Osteoblast (primary cell): ENCODE measurements around the gene TTC13. TPM values are rescaled to one million over a fixed set of nuclear protein-coding genes. Genes with fewer than 3 reads are reported as not detected.

Experiments
- DNase-seq: peaks from one replicate; pipeline ENCODE4 v3.0.0; 2011; ENCODE audit warnings: low spot score, mixed read lengths; ENCODE audit not compliant: insufficient read length; ENCODE audit errors: missing footprints
- H2AFZ ChIP-seq: 2 replicates; pipeline ENCODE4 v1.6.0; 2011; ENCODE audit warnings: mild to moderate bottlenecking, low read length
- H3K27ac ChIP-seq: 2 replicates; pipeline ENCODE4 v1.5.1; 2011; ENCODE audit warnings: mild to moderate bottlenecking, low read depth, low read length, moderate library complexity
- H3K27me3 ChIP-seq: 2 replicates; pipeline ENCODE4 v1.6.0; 2012; ENCODE audit warnings: mild to moderate bottlenecking, control low read depth, inconsistent platforms, low read length, moderate library complexity; ENCODE audit not compliant: insufficient read depth
- H3K36me3 ChIP-seq: 2 replicates; pipeline ENCODE4 v1.5.1; 2011; ENCODE audit warnings: mild to moderate bottlenecking, low read length, control low read depth, moderate library complexity; ENCODE audit not compliant: insufficient read depth
- H3K4me1 ChIP-seq: 2 replicates; pipeline ENCODE4 v1.5.1; 2011; ENCODE audit warnings: mild to moderate bottlenecking, low read length, control low read depth, moderate library complexity; ENCODE audit not compliant: insufficient read depth
- H3K4me2 ChIP-seq: 2 replicates; pipeline ENCODE4 v1.6.0; 2011; ENCODE audit warnings: mild to moderate bottlenecking, low read length; ENCODE audit not compliant: insufficient read depth
- H3K4me3 ChIP-seq: fragments of 200-600 bp; sonication (generic); 3 replicates; pipeline ENCODE4 v1.5.1; 2012; ENCODE audit warnings: mild to moderate bottlenecking, low read length, inconsistent platforms; ENCODE audit not compliant: insufficient read depth
- H3K79me2 ChIP-seq: 2 replicates; pipeline ENCODE4 v1.6.0; 2012; ENCODE audit warnings: mild to moderate bottlenecking, low read length, control low read depth, inconsistent platforms; ENCODE audit not compliant: insufficient read depth
- H3K9me3 ChIP-seq: 2 replicates; pipeline ENCODE4 v1.5.1; 2011; ENCODE audit warnings: low read depth, low read length, control low read depth
- H4K20me1 ChIP-seq: 2 replicates; pipeline ENCODE4 v1.6.0; 2012; ENCODE audit warnings: mild to moderate bottlenecking, low read length, control low read depth; ENCODE audit not compliant: insufficient read depth
- total RNA-seq: library from RNA; depleted of rRNA; stranded (reverse); fragments of >200 nt; gene quantifications from 2 replicates; pipeline ENCODE4 v1.2.3, GENCODE V29; 2012
- TF ChIP-seq, protein P1 (sequence below): IDR thresholded peaks from 2 replicates; pipeline ENCODE4 v1.5.1; 2011; ENCODE audit warnings: mild to moderate bottlenecking, low read depth, low read length, moderate library complexity; ENCODE audit errors: extremely low read depth

The TTC13 gene
- total RNA-seq, 1 donor: 15.9 TPM

DNA sequence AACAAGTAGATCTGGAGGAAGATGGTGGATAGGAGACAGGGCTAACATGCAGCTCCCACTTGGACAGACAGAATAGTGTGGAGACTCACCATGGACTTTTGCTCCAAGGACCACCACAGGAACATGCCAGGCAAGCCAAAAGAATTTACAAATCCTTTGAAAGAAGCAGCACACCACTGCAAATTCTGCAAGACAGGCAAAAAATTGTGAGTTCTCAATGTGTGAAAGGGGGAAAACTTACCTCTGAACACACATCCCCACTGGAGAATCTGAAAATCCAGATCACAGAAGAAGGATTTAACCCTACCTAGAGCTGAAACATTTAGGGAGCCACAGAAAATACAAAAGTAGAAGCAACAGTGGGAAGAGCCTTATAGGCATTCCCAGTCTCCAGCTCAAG, 23.2 kb upstream of the TTC13 start:
- H3K79me2 ChIP-seq: no peaks in the 10 kb centered on the region
- DNase-seq: no peak
- no peak overlapping the region for H3K4me3 ChIP-seq
- peaks cover 40% of the 10 kb centered on the region for H3K36me3 ChIP-seq
- TF ChIP-seq, protein P1, sequence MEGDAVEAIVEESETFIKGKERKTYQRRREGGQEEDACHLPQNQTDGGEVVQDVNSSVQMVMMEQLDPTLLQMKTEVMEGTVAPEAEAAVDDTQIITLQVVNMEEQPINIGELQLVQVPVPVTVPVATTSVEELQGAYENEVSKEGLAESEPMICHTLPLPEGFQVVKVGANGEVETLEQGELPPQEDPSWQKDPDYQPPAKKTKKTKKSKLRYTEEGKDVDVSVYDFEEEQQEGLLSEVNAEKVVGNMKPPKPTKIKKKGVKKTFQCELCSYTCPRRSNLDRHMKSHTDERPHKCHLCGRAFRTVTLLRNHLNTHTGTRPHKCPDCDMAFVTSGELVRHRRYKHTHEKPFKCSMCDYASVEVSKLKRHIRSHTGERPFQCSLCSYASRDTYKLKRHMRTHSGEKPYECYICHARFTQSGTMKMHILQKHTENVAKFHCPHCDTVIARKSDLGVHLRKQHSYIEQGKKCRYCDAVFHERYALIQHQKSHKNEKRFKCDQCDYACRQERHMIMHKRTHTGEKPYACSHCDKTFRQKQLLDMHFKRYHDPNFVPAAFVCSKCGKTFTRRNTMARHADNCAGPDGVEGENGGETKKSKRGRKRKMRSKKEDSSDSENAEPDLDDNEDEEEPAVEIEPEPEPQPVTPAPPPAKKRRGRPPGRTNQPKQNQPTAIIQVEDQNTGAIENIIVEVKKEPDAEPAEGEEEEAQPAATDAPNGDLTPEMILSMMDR: no peak
- no peaks in the 10 kb centered on the region for H3K27me3 ChIP-seq
- no peak overlapping the region for H2AFZ ChIP-seq
- no peaks in the 10 kb centered on the region for H3K4me1 ChIP-seq
- H3K4me2 ChIP-seq: no peak overlapping the region
- H4K20me1 ChIP-seq: no peaks in the 10 kb centered on the region
- no peak overlapping the region for H3K27ac ChIP-seq
- H3K9me3 ChIP-seq: no peaks in the 10 kb centered on the region

DNA sequence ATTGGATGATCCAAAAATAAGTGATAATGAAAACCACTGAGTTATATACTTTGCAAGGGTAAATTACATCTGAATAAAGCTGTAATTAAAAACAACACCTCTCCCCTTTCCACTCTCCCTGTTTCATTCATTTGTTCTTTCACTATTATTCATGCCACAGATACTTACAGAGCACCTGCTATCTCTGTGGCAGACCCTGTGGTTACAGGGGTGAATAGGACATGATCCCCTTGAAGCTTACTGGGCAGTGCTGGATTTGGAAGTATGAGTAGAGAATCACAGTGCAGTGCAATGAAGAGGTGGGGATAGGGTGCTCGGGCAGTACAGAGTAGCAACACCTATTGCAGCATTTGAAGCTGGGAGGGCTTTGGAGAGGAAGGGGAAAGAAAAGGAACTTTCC, 22.0 kb upstream of the TTC13 start:
- TF ChIP-seq, protein P1: no peak
- no peaks in the 10 kb centered on the region for H3K9me3 ChIP-seq
- no peaks in the 10 kb centered on the region for H3K79me2 ChIP-seq
- H3K36me3 ChIP-seq: peaks cover 52% of the 10 kb centered on the region
- no peaks in the 10 kb centered on the region for H4K20me1 ChIP-seq
- H2AFZ ChIP-seq: no peak overlapping the region
- no peak overlapping the region for H3K4me3 ChIP-seq
- H3K4me1 ChIP-seq: no peaks in the 10 kb centered on the region
- no peak overlapping the region for H3K27ac ChIP-seq
- DNase-seq: no peak
- H3K4me2 ChIP-seq: no peak overlapping the region
- no peaks in the 10 kb centered on the region for H3K27me3 ChIP-seq

DNA sequence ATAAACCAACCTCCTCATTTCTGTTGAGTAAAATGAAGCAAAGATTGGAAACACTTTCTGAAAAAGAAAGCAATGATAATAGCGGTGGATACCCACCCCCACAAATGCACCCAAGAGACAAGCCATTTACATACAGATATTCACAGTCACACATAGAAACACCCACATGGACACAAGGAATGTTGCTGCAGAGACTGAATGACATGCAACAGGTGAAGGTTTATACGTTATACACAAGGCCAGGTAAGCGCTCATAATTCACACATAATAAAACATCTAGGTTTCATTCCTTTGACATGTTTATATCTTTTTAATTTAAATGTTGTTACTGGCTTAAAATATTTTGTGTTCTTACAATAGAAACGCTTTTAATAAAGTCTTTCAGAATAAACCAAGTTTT, 21.5 kb upstream of the TTC13 start:
- Histone ChIP-seq H3K9me3 (no peaks in the 10 kb centered on the region), H3K4me1 (no peaks in the 10 kb centered on the region), H3K36me3 (peaks cover 53% of the 10 kb centered on the region), H3K79me2 (no peaks in the 10 kb centered on the region), H3K4me3 (no peak overlapping the region), H3K27ac (no peak overlapping the region), H3K4me2 (no peak overlapping the region), H2AFZ (no peak overlapping the region), H4K20me1 (no peaks in the 10 kb centered on the region), H3K27me3 (no peaks in the 10 kb centered on the region)
- TF ChIP-seq, protein P1: no peak
- no peak for DNase-seq

DNA sequence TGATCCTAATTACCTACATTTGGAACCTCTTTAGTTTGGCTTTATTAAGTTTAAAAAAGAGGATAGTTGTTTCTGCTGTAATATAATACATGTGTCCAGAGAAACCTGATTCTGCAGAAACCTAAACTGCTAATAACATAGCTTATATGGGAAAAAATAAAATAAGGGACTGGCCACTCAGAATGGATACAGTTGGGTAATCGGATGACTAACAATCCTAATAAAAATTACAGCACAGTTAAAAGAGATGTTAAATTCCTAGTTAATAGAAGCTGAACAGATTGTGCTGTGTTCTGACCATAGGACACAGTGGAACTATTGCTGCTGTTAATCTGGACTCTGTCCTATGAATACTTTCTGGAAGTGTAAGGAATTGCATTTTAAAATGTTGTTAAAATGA, 16.2 kb upstream of the TTC13 start:
- peaks cover 64% of the 10 kb centered on the region for H3K36me3 ChIP-seq
- H3K9me3 ChIP-seq: no peaks in the 10 kb centered on the region
- H3K27ac ChIP-seq: no peak overlapping the region
- DNase-seq: no peak
- TF ChIP-seq, protein P1: no peak
- H2AFZ ChIP-seq: no peak overlapping the region
- peaks cover 3% of the 10 kb centered on the region for H3K79me2 ChIP-seq
- no peaks in the 10 kb centered on the region for H3K27me3 ChIP-seq
- no peak overlapping the region for H3K4me2 ChIP-seq
- no peaks in the 10 kb centered on the region for H3K4me1 ChIP-seq
- peaks cover 3% of the 10 kb centered on the region for H4K20me1 ChIP-seq
- H3K4me3 ChIP-seq: no peak overlapping the region
